ENCODE results near the gene SSC4D.

The SSC4D gene

DNA sequence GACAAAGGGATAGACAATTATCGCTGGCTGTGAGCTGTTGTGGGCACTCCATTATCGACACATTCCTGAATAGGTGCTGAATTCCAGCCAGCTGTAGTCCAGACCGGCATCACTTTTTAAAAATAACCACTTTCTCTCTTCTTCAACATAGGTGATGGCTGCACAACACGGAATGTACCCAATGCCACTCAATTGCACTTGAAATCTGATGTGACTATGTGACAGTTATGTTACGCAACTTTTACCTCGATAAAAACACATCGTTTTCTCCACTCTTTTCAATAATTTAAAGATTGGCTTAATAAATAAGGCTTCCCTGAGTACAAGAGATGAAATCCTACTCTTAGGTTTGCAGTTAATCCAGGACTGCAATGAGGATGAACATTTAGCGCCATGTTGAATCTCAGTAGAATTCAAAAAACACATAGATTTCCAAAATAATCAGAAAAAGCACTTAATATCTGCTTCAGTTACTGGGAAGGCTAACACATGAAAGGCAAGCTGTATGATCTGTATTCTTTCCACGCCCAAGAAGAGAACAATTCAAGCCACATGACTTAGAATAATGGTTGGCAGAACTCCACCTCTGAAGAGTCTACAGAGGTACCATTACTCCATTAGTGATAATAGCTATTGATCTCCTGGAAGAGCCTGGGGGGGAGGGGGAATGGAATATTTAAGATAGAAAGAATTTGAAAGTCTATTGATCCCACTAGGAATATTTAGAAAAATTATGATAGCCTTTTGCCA lies 54.3 kb downstream of the SSC4D start:
- no peak for DNase-seq (ENCODE audit: low read depth, low spot score)

DNA sequence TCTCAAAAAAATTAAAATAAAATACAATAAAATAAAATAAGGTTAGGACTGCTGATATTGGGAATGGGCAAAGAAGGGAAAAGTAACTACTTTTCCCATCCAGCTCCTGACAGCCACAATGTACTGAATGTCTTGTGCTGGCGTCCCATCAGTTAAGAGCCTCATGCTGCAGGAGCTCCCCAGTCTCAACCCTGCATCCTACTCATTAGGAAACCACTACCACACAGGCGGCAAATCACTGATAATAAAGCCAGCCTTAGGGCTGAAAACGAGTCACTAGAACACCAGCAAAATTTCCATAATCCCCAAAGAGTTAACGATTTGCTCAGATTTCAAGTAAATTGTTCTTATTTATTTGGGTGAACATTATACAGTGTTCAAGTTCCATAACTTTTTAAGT lies 55.0 kb downstream of the SSC4D start:
- no peak for DNase-seq (ENCODE audit: low read depth, low spot score)

DNA sequence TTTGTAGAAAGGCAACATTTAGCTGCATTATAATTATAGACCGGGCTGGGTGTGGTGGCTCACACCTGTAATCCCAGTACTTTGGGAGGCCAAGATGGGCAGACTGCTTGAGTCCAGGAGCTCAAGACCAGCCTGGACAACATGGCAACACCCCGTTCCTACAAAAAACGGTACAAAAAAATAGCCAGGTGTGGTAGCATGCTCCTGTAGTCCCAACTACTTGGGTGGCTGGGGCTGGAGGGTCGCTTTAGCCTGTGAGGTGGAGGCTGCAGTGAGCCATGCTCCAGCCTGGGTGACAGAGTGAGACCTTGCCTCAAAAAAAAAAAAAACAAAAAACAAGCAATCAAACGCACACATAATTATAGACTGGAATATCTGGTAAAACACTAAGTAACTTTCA lies 55.8 kb downstream of the SSC4D start:
- no peak for DNase-seq (ENCODE audit: low read depth, low spot score)

DNA sequence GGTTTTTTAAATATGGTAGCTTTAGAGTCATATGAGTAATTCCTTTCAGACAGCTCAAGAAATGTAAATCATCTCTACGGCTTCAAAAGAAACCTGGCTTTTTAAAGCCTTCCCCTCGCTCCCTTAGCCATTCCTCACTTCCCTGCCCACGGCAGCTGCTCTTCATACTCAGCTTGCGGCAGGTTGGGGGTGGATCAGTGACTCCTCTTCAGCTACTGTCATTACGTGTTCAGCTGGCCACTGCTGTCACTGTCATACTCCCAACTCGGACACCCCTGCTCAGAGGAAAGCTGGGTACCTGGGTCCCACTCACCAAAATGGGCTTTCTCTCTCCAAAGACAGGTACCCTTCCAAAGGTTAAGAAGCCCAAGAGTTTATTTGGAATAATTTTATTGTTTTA lies 57.3 kb downstream of the SSC4D start:
- DNase-seq (ENCODE audit: low read depth, low spot score), result no peak

DNA sequence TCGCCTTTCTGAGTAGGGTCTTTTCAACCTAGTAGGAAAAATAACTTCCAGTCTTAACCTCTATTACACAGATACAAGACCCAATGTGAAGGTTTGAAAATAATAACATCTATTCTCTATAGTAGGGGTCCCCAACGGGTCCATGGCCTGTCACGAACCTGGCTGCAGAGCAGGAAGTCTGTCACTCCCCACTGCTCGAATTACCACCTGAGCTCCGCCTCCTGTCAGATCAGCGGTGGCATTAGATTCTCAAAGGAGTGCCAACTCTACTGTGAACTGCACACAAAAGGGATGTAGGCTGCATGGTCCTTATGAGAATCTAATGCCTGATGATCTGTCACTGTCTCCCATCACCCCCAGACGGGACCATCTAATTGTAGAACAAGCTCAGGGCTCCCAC lies 58.1 kb downstream of the SSC4D start:
- DNase-seq (ENCODE audit: low read depth, low spot score), result no peak

DNA sequence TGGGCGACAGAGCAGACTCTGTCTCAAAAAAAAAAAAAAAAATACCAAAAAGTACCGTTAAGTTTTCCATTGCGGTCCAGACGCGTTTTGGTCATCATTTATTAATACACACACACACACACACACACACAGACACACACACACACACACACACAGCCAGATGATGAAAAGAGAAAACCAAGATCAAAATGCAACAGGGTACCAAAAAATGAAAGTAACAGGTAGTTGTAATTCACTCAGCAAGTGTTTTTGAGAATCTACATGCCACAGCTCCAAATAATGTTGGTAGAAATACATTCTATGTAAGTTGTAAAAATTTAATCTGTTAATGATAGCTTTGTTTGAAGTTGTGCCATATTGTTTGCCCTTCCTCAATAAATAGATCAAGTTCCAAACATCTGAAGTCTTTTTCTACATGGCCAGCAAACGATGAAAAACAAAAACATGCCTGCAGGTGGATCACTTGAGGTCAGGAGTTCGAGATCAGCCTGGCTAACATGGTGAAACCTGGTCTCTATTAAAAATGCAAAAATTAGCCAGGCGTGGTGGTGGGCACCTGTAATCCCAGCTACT lies 60.1 kb downstream of the SSC4D start:
- DNase-seq (ENCODE audit: low read depth, low spot score), result no peak

DNA sequence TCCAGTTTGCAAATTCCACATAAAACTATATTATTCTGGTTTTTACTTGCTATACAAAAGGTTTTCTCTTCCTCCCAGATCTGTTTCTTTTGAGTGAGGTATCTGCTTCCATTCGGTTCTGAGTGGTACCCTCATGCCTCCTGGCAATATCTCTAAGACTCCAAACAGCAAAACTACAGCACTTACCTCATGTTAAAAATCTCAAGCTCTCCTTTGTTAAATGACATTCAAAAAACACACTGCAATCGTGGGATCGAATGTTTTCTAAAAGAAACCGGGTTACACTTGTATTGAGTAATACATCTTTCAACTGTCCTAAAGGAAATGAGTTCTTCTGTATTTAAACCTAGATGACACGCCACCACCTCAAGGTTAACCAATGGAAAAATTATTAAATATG lies 61.8 kb downstream of the SSC4D start:
- no peak for DNase-seq (ENCODE audit: low read depth, low spot score)

DNA sequence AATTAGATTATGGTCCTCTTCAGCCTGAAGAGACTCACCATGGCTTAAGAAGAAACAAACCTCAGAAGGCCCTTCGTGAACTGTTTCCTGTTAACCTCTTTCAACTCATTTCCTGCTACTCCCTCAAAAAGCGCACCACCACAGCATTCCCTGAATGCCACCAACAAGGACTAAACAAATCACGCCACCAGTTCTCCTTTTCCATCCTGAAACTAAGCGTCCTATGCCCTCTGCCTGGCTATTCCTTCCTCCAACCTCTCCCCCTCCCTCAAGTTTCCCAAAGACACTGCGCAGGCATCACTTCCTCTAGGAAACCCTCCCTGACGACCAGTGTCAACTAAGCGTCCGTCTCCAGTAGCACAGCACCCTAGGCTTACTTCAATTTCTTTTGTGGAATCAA lies 62.7 kb downstream of the SSC4D start:
- no peak for DNase-seq (ENCODE audit: low read depth, low spot score)

DNA sequence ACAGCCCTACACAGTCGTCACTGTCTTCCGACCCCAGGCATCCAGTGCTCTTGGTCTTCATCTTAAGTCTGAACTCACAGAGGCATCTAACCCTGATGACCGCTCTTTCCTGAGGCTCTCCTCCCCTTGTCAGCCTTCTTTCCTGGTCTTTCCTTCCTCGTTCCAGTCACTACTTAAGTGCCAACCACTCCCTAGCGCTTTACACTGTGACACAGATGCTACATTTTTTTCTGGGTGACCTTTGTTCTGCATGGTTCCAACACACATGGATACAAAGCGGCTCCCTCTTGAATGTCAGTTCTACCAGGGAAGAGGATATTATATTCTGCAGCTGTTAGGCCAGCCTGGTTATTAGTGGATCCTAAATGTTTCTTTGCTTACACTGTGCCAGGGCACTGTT lies 63.4 kb downstream of the SSC4D start:
- no peak for DNase-seq (ENCODE audit: low read depth, low spot score)

DNA sequence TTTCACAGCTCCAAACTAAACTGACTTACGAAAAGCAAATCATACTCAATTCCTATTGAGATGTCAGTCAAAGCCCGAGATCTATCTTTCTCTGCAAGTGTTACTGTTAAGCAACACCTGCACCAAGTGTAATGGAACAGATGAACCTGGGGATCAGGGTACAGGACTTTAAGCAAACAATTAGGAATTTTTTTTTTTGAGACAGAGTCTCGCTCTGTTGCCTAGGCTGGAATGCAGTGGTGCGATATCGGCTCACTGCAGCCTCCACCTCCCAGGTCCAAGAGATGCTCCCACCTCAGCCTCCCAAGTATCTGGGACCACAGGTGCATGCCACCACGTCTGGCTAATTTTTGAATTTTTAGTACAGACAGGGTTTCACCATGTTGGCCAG lies 65.6 kb downstream of the SSC4D start:
- no peak for DNase-seq (ENCODE audit: low read depth, low spot score)

DNA sequence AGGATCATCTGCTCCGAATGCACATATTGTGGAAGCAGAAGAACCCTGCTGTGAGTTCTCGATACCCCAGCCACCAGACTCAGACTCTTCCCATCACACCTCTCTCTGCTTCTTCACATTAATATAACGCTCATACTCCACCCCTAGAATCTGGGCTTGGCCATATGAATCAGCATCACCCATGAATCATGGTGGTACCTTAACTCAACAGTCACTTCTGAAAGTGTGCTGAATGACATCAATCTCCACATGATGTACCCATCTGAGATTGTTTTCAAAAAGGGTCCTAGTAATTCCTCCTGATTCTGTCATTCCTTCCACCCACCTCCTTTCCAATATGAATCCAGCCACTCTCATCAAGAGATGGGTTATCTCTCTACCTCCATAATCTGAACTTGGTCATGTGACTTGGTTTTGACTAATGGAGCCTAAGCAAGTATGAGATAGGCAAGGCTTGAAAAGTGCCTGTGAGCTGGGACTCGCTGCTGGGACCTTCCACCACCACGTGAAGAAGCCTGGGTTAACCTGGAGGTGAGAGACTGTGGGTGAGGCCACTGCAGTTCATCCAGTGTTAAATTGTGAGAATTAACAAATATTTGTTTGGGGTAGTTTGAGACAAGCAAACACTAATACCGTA lies 66.1 kb downstream of the SSC4D start:
- DNase-seq (ENCODE audit: low read depth, low spot score), result no peak

DNA sequence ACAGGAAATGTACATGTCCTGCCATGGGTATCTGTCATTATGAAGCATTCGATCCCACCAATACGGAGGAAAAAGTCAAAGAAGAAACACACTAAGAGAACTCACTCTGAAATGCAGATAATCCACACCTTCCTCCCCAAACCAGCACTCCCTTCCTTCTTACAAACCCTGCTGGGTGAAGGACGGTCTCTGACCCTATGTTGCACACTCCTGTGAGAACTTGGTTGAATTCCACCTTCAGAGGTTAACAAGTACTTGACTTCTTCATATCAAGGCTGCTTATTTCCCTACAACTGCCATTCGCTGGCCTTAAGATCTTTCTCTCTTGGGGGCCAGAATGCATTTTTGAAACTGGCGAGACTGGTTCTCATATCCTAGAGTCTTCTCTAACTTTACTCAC lies 67.3 kb downstream of the SSC4D start:
- no peak for DNase-seq (ENCODE audit: low read depth, low spot score)

DNA sequence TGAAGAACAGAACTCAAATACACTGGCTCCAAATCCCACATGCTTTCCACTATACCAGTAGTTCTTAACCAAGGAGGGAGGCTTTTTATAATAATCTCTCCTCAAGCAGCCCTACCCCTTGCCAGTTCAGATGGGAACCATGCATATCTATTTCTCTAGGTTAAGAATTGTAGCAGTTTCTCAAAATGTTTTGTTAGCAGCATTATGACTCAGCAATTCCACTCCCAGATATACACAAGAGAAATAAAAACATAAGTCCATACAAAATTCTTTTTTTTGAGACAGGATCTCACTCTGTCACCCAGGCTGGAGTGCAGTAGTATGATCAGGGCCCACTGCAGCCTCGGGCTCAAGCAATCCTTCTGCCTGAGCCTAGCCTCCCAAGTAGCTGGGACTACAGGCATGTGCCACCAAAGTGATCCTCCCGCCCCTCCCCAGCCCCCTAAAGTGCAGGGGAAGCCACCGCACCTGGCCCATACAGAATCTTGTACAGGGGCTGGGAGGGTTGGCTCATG lies 68.8 kb downstream of the SSC4D start:
- no peak for DNase-seq (ENCODE audit: low read depth, low spot score)

Data from activated CD4-positive, CD25-positive, alpha-beta regulatory T cell treated with anti-CD3 and anti-CD28 coated beads, Interleukin-2, amount 50 U/mL, for 16 hours (primary cell).